Ecto neural progenitor cell (in vitro differentiated cells): ENCODE measurements around the gene OR9G4.

Source experiments
- DNase-seq: peaks from one replicate; pipeline ENCODE4 v3.0.0-alpha.2; 2018; ENCODE audit warnings: low spot score

Gene OR9G4

GRCh38 chr11:56748597-56748996, at the start of gene OR9G4:
TSS of gene OR9G4 (minus strand) at chr11:56748697. CDS start at chr11:56743766, 4,931 bp downstream.
- no peak for DNase-seq

- DNase-seq, result no peak
These were observed 35.0 kb upstream of the OR9G4 start for GRCh38 chr11:56783448-56784041.

- no peak for DNase-seq
These were observed 33.8 kb upstream of the OR9G4 start for GRCh38 chr11:56782167-56782847.

- no peak for DNase-seq
These were observed 28.3 kb upstream of the OR9G4 start for GRCh38 chr11:56776809-56777208.

- no peak for DNase-seq
These were observed 16.5 kb upstream of the OR9G4 start for GRCh38 chr11:56764976-56765375.

GRCh38 chr11:56751480-56751879, 3.0 kb upstream of the OR9G4 start:
- DNase-seq, result no peak

- no peak for DNase-seq
These were observed 1.7 kb upstream of the OR9G4 start for GRCh38 chr11:56750190-56750589.

- DNase-seq, result no peak
These were observed 7.6 kb downstream of the OR9G4 start for GRCh38 chr11:56740886-56741285.

- no peak for DNase-seq
These were observed 8.4 kb downstream of the OR9G4 start for GRCh38 chr11:56740107-56740506.

- no peak for DNase-seq
These were observed 28.0 kb downstream of the OR9G4 start for GRCh38 chr11:56720513-56720912.

- DNase-seq, result no peak
These were observed 32.1 kb downstream of the OR9G4 start for GRCh38 chr11:56716379-56716854.

GRCh38 chr11:56714206-56714605, 34.3 kb downstream of the OR9G4 start:
- no peak for DNase-seq

- no peak for DNase-seq
These were observed 42.0 kb downstream of the OR9G4 start for GRCh38 chr11:56706486-56706885.

GRCh38 chr11:56705784-56706396, 42.6 kb downstream of the OR9G4 start:
- no peak for DNase-seq

GRCh38 chr11:56700914-56701485, 47.5 kb downstream of the OR9G4 start:
- DNase-seq, result no peak

GRCh38 chr11:56700242-56700913, 48.1 kb downstream of the OR9G4 start:
- DNase-seq, result no peak

GRCh38 chr11:56698795-56699194, 49.7 kb downstream of the OR9G4 start, which contains the start of gene OR9G1:
TSS of gene OR9G1 (plus strand) at chr11:56699095. CDS start at chr11:56700388, 1,293 bp downstream.
- DNase-seq, result no peak

GRCh38 chr11:56693428-56693827, 55.1 kb downstream of the OR9G4 start:
- no peak for DNase-seq
